Prostate gland (tissue), 2 donors: ENCODE data around the gene FBXO42.
A peak's percentile ranks its signal among the peaks of the same experiment; 100 is the strongest.

Experiments used
- POLR2A ChIP-seq: fragments of 450-650 bp; IDR thresholded peaks from one replicate; pipeline ENCODE4 v1.6.1; 2016; ENCODE audit warnings: antibody characterized with exemption, mild to moderate bottlenecking
- POLR2AphosphoS5 ChIP-seq: sonication (generic); formaldehyde crosslinking; IDR thresholded peaks from one replicate; pipeline ENCODE4 v1.6.1; 2017; ENCODE audit warnings: antibody characterized with exemption
- TF ChIP-seq, protein P1 (sequence below), 4 experiments: fragments of 200-600 bp in 2 of 4; fragments of 450-650 bp in 2 of 4; sonication (generic) in 2 of 4; IDR thresholded peaks; 1 replicate in 3 of 4; 2 replicates in 1 of 4; pipeline ENCODE4 v1.5.1; 2016 to 2019; ENCODE audit warnings: antibody characterized with exemption in 4 of 4, mild to moderate bottlenecking in 2 of 4, moderate library complexity in 2 of 4

DNA sequence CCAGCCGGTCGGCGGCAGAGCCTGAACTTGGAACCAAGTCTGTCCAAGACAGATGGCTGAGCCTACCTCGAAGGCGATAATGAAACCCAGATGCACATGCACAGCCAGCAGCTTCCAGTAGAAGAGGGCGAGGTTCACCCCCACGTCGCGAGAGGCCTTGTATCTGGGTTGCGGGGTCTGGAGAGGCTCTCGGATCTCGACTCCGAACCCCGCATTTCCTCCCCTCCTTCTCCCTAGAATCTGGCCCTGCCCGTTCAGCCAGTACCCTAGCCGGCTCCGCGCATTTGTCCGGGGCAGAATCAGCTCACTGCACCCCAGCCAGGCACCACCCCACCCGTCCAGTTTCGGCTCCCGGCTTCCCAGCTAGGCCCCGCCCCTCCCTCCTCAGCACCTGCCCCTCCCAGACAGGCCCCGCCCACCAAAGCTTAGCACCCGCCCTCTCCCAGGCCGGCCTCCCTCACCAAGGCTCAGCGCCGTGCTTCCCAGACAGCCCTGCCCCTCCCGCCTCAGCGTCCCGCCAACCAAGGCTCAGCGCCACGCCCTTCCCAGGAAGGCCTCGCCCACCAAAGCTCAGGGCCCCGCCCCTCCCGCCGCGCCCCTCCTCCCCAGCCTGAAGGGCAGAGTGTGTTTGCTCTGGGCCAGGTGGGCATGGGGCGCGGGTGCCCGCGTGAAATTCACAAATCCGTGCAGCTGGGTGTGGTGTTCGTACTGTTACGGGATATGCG is 135.1 kb downstream of the FBXO42 start:
- TF ChIP-seq POLR2A: peak; percentile 83
- TF ChIP-seq, protein P1, sequence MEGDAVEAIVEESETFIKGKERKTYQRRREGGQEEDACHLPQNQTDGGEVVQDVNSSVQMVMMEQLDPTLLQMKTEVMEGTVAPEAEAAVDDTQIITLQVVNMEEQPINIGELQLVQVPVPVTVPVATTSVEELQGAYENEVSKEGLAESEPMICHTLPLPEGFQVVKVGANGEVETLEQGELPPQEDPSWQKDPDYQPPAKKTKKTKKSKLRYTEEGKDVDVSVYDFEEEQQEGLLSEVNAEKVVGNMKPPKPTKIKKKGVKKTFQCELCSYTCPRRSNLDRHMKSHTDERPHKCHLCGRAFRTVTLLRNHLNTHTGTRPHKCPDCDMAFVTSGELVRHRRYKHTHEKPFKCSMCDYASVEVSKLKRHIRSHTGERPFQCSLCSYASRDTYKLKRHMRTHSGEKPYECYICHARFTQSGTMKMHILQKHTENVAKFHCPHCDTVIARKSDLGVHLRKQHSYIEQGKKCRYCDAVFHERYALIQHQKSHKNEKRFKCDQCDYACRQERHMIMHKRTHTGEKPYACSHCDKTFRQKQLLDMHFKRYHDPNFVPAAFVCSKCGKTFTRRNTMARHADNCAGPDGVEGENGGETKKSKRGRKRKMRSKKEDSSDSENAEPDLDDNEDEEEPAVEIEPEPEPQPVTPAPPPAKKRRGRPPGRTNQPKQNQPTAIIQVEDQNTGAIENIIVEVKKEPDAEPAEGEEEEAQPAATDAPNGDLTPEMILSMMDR (IDR thresholded peaks at IDR 0.05): no peak
- TF ChIP-seq POLR2AphosphoS5: peak; percentile 79
